ENCODE data around the gene DGKQ.

DGKQ gene

GRCh38 chr4:970854-971520 lies 2.4 kb downstream of the DGKQ start:
- no peak overlapping the region for H3K4me3 ChIP-seq (ENCODE audit: low read depth, low read length)
- TF ChIP-seq CTCF (conservative IDR thresholded peaks at IDR 0.05; ENCODE audit: low read depth, low read length), result no peak
- no peak for DNase-seq (ENCODE audit: low read depth)

GRCh38 chr4:970046-970745 lies 3.2 kb downstream of the DGKQ start:
- no peak for TF ChIP-seq CTCF (conservative IDR thresholded peaks at IDR 0.05; ENCODE audit: low read depth, low read length)
- H3K4me3 ChIP-seq (ENCODE audit: low read depth, low read length), result no peak overlapping the region
- no peak for DNase-seq (ENCODE audit: low read depth)

- TF ChIP-seq CTCF (conservative IDR thresholded peaks at IDR 0.05; ENCODE audit: low read depth, low read length), result no peak
- DNase-seq (ENCODE audit: low read depth), result no peak
- H3K4me3 ChIP-seq (ENCODE audit: low read depth, low read length), result no peak overlapping the region
Measured at GRCh38 chr4:968621-969394, 4.6 kb downstream of the DGKQ start.

- TF ChIP-seq CTCF (conservative IDR thresholded peaks at IDR 0.05; ENCODE audit: low read depth, low read length), result no peak
Measured at GRCh38 chr4:968221-968620, 5.1 kb downstream of the DGKQ start.

GRCh38 chr4:967113-968104 lies 6.0 kb downstream of the DGKQ start:
- H3K4me3 ChIP-seq (ENCODE audit: low read depth, low read length), result peak overlapping the region; percentile 17
- no peak for TF ChIP-seq CTCF (conservative IDR thresholded peaks at IDR 0.05; ENCODE audit: low read depth, low read length)
- DNase-seq (ENCODE audit: low read depth), result peak; percentile 36

More at GRCh38 chr4:968221-968620, 5.1 kb downstream of the DGKQ start:
- DNase-seq (ENCODE audit: low read depth), result no peak
- no peak overlapping the region for H3K4me3 ChIP-seq (ENCODE audit: low read depth, low read length)
